Pons (tissue), 1 donor: Measurements from ENCODE around the gene LDLRAD2.
"Not testable (repeated sequence)": the region's sequence is repeated elsewhere in the genome, so short reads cannot be mapped to it uniquely, and the experiment has no call there.

ENCODE experiments used
- DNase-seq: peaks from one replicate; pipeline ENCODE4 v3.0.0-alpha.2; 2016; ENCODE audit warnings: low spot score

LDLRAD2 gene

GRCh38 chr1:21824926-21825325, 12.9 kb downstream of the LDLRAD2 start:
- no peak for DNase-seq

GRCh38 chr1:21825393-21825792, 13.3 kb downstream of the LDLRAD2 start:
- DNase-seq, result no peak

DNA sequence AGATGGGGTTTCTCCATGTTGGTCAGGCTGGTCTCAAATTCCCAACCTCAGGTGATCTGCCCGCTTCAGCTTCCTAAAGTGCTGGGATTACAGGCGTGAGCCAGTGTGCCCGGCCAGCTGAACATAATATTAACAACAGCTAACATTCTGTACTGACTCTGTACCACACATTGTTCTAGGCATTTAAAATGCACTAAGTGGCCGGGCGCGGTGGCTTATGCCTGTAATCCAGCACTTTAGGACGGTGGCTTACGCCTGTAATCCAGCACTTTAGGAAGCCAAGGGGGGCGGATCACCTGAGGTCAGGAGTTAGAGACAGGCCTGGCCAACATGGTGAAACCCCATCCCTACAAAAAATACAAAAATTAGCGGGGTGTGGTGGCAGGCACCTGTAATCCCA, 14.6 kb downstream of the LDLRAD2 start:
- DNase-seq, result not testable (repeated sequence)

GRCh38 chr1:21827141-21827679, 15.1 kb downstream of the LDLRAD2 start:
- DNase-seq, result no peak

DNA sequence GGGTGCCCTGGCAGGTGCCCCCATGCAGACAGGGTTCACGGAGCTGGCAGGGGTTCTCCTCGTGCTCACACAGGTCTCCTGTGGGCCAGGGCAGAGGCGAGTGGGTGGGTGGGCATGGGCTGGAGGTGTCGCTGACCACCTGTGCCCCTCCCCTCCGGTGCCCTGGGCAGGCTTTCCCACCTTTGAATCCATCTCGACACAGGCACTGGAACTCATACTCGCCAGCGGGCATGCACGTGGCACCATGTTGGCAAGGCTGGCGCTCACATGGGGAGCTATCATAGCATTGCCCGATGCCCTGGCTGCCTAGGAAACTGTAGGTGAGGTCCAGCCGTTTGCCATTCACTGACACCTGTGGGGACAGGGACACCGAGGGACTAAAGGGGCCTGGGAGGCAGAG, 16.0 kb downstream of the LDLRAD2 start:
- DNase-seq, result no peak

- no peak for DNase-seq
Measured at GRCh38 chr1:21828506-21829210, 16.6 kb downstream of the LDLRAD2 start.

- DNase-seq, result no peak
Measured at GRCh38 chr1:21829294-21829693, 17.2 kb downstream of the LDLRAD2 start.

DNA sequence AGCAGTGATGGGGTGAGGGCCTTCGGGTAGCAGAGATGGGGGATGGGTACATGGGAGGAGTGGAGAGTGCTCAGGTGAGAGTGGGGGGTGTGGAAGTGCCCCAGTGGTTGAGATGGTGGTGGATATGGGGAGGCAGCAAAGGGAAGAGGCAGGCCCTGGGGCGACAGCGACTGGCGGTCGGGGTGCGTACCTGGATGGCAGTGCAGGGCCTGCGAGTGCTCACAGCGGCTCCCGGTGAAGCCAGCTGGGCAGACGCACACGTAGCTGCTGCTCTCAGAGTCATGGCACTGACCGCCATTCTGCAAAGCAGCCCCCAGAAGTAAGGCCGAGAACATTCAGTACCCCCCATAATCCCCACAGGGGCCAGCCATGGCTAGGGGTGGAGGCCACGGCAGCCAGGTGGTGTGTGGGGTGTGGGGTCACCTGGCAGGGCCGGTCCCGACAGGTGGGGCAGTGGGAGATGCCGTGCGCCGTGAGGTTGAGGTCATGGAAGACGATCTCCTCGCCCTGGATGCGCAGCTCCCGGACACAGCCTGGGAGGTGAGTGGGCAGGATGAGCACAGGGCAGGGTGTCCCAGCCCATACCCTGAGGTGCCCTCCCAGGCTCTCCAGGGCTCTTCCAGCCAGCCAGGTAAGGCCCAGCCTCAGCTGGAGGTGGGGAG, 18.9 kb downstream of the LDLRAD2 start:
- no peak for DNase-seq

GRCh38 chr1:21831454-21831970, 19.4 kb downstream of the LDLRAD2 start:
- no peak for DNase-seq

- no peak for DNase-seq
Measured at GRCh38 chr1:21833392-21833976, 21.4 kb downstream of the LDLRAD2 start.

DNA sequence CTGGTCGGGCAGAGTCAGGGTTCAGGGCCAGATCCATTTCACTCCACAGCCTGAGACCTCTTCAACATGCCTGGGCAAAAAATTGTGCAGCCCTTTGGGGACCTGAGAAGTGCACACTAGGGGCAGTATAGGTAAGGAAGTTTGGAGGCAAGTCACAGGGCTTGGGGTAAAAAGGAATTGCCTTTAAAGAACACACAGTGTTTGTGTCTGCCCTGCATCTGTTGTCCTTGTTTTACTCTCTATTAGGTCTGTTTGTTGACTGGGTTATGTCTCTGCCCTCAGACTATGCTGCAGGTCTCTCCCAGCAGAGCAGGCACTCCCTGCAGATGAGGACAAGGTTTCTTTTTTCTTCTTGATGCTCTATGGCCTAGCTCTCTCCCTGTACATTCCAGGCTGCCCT, 22.0 kb downstream of the LDLRAD2 start:
- no peak for DNase-seq

- DNase-seq, result no peak
Measured at GRCh38 chr1:21834666-21835065, 22.6 kb downstream of the LDLRAD2 start.

DNA sequence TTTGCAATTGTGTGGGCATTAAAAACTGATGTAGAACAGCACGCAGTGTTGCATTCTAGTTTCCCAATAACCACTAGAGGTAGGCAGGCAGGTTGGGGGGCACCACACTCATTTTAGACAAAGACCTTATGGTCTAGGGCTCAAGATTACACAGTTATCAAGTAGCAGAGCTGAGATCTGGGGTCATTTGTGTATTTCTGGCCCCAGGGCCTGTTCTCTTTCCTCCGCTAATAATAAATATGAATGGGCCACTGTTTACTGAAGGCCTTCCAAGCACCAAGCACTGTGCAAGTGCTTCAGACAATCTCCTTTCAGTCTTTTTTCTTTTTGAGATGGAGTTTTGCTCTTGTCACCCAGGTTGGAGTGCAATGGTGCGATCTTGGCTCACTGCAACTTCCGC, 23.9 kb downstream of the LDLRAD2 start:
- DNase-seq, result no peak

DNA sequence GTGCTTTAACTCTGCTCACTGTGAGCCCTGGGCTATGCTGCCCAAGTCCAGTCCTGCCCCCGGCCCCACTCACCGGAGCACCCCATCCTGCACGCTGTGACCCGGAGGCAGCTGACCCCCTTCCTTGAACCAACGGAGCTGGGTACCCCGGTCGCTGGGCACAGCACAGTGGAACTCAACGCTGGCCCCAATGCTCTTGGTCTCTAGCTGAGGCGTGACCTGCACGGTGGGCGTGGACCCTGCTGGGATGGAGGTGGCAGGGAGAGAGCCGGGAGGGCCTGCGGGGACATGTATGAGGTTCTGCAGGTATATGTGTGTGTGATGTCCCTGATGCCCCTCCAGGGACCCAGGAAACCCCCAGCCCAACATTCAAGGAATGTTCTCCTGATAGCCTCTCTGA, 24.7 kb downstream of the LDLRAD2 start:
- no peak for DNase-seq

DNA sequence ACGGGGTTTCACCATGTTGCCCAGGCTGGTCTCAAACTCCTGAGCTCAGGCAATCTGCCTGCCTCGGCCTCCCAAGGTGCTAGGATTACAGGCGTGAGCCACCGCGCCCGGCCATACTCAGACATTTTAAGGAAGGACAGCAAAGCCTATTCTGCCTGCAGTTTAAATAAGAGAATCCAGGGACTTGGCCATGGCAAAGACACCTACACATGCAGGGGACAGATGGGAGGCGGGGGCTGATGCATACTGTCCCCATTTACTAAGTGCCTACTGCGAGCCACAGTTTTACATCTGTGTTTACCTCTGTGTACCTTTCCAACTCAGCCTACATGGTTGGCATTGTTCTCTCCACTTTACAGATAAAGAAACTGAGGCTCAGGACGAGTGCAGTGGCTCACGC, 25.4 kb downstream of the LDLRAD2 start:
- DNase-seq, result no peak

DNA sequence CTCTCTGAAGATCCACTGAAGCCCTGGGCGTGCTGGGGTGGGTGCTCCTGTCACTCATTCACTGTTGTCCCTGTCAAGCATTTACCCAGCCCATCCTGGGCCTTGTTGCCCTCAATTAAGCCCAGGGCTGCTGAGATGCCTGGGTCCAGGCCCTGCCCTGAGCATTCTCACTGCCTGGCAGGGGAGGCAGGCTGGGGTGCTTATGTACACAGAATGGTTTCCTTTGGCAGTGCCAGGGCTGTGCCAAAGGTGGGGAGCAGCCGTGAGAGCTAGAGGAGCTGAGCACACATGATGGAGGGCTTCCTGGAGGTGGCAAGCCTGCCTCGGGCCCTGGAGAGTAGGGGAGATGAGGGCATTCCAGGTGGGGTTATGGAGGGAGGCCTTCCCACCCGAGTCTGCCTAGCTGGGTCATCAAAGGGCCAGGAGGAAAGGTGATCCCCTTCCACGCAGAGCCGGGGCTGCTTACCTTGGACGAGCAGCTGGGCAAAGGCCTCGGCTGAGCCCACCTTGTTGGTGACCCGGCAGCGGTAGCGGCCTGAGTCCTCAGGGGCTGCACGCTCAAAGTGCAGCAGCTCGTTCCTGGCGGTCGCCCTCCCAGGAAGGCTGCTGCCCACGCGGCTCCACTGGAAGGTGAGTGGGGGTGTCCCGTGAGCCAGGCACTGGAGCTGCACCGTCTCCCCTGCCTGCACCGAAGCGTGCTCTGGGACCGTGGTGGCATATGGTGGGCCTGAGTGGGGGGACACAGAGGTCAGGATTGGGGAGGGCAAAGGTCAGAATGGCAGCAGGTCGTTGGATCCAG, 26.5 kb downstream of the LDLRAD2 start:
- DNase-seq, result no peak

GRCh38 chr1:21839337-21840037, 27.4 kb downstream of the LDLRAD2 start:
- no peak for DNase-seq

DNA sequence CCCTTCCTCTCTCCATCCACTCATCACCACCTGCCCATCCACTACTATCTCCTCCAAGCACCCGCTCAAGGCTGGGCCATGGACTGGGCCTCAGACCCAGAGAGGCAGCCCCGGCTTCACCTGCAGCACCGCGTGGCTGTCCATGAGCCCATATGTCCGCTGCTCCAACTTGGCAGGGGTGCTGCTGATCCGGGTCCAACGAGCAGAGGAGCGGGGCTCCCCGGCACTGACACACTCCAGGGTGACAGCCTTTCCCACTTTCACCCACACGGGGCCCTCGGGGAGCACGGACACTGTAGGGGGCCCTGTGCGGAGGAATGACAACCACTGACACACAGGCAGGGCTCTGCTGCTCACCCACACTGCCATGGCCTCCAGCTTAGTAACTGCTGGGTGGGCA, 28.9 kb downstream of the LDLRAD2 start:
- no peak for DNase-seq

DNA sequence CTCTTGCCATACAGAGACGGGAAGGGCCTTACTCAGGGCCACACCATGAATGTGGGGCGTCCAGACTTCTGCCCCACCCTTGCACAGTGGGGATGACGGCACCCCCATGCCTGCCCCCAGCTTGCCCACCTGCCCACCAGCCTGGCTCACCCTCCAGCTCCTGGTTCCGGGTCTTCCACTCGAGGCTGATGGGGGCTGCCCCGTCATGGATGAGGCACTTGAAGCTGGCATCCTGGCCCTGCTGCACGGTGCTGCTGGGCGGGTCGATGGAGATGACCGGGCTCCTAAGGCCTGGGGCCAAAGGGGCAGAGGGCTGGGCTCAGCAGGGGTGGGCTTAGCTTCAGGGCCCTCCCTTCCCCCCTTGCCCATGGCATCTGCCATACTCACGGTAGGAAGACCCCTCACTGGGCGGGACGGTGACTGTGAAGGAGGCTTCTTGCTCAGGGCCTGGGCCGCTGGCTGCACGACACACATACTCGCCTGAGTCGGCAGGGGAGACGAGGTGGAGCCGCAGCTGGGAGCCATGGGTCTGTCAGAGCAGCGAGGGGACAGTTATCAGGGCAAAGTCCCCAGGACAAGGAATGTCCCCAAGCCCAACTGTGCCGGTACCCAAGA, 29.9 kb downstream of the LDLRAD2 start:
- no peak for DNase-seq

GRCh38 chr1:21842606-21843162, 30.6 kb downstream of the LDLRAD2 start:
- DNase-seq, result no peak

DNA sequence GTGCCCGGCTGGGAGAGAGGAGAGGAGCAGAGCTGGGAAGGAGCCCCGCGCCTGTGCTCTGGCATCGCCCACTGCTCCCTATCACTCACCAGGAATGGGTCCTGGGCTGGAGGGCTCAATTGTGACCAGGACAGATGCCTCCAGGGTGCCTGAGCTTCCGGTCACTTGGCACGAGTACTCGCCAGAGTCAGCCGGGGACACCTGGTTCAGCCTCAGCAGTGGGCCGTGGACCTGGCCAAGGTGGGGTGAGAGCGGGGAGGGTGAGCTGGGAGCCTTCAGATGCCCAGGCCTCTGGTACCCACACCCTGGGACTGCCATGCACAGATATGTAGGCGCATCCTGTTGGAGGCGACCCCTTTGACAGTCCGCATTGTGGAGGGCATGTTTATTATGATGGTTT, 31.1 kb downstream of the LDLRAD2 start:
- no peak for DNase-seq
